K562 (cell line): ENCODE data around the gene SPAG7.

Experiments
- MCM3 ChIP-seq: fragments of 450-650 bp; IDR thresholded peaks from 2 replicates; pipeline ENCODE4 v1.6.1; 2016
- NR2C2 ChIP-seq, 2 experiments: fragments of 200-800 bp in 1 of 2; sonication (Bioruptor generic) in 1 of 2; sonication (generic) in 1 of 2; formaldehyde crosslinking in 1 of 2; IDR thresholded peaks; 2 replicates each; pipeline versions ENCODE4 v1.6.1 to v1.8.0; 2016 to 2022; ENCODE audit warnings: mild to moderate bottlenecking in 1 of 2, missing compliant biosample characterization in 1 of 2, missing genetic modification characterization in 1 of 2, missing genetic modification reagents in 1 of 2
- PHB2 ChIP-seq: fragments of 450-650 bp; IDR thresholded peaks from 2 replicates; pipeline ENCODE4 v1.6.1; 2017; ENCODE audit warnings: low read depth
- ZNF699 ChIP-seq: fragments of 250-450 bp; sonication (Bioruptor Pico); IDR thresholded peaks from 2 replicates; pipeline ENCODE4 v1.8.0; 2021; ENCODE audit warnings: mild to moderate bottlenecking, moderate library complexity; ENCODE audit not compliant: insufficient replicate concordance
- ZNF830 ChIP-seq: fragments of 250-450 bp; sonication (Bioruptor Pico); IDR thresholded peaks from 2 replicates; pipeline ENCODE4 v1.5.0; 2021; ENCODE audit warnings: mild to moderate bottlenecking
- TF ChIP-seq, protein P1 (sequence below), 2 experiments: fragments of 450-650 bp in 1 of 2; sonication (generic) in 1 of 2; formaldehyde crosslinking in 1 of 2; IDR thresholded peaks in 1 of 2; conservative IDR thresholded peaks in 1 of 2; 2 replicates each; pipeline versions ENCODE4 v1.6.1 to v1.8.1; 2016 to 2023; ENCODE audit warnings: mild to moderate bottlenecking in 2 of 2, moderate library complexity in 2 of 2, inconsistent platforms in 1 of 2, missing genetic modification reagents in 1 of 2
- TF ChIP-seq, protein P2 (sequence below): sonication (generic); formaldehyde crosslinking; IDR thresholded peaks from 2 replicates; pipeline ENCODE4 v1.5.0; 2020; ENCODE audit warnings: missing genetic modification reagents

DNA sequence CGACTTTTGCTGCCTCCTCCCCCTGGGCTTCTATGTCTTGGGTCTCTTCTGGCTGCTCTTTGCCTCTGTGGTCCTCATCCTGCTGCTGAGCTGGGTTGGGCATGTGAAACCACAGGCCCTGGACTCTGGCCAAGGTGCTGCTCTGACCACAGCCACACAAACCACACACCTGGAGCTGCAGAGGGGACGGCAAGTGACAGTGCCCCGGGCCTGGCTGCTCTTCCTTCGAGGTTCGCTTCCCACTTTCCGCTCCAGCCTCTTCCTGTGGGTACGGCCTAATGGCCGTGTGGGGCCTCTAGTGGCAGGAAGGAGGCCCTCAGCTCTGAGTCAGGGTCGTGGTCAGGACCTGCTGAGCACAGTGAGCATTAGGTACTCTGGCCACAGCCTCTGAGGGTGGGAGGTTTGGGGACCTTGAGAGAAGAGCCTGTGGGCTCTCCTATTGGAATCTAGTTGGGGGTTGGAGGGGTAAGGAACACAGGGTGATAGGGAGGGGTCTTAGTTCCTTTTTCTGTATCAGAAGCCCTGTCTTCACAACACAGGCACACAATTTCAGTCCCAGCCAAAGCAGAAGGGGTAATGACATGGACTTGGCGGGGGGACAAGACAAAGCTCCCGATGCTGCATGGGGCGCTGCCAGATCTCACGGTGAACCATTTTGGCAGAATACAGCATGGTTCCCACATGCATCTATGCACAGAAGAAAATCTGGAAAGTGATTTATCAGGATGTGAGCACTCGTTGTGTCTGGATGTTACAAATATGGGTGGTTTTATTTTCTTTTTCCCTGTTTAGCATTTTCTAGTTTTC is 33.2 kb downstream of the SPAG7 start:
- no peak for TF ChIP-seq ZNF699
- no peak for TF ChIP-seq NR2C2 (CRISPR knock-in tag; IDR thresholded peaks at IDR 0.05)
- no peak for TF ChIP-seq NR2C2 (tag; IDR thresholded peaks at IDR 0.05)
- TF ChIP-seq, protein P1, sequence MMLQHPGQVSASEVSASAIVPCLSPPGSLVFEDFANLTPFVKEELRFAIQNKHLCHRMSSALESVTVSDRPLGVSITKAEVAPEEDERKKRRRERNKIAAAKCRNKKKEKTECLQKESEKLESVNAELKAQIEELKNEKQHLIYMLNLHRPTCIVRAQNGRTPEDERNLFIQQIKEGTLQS (IDR thresholded peaks at IDR 0.05) = no peak
- TF ChIP-seq, protein P1 (CRISPR knock-in tag; conservative IDR thresholded peaks at IDR 0.05) = no peak
- TF ChIP-seq PHB2 = no peak
- TF ChIP-seq, protein P2, sequence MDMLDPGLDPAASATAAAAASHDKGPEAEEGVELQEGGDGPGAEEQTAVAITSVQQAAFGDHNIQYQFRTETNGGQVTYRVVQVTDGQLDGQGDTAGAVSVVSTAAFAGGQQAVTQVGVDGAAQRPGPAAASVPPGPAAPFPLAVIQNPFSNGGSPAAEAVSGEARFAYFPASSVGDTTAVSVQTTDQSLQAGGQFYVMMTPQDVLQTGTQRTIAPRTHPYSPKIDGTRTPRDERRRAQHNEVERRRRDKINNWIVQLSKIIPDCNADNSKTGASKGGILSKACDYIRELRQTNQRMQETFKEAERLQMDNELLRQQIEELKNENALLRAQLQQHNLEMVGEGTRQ = no peak
- TF ChIP-seq ZNF830 (CRISPR knock-in tag) = no peak
- no peak for TF ChIP-seq MCM3
